ENCODE measurements around the gene MTG2. TPM values are rescaled to one million over a fixed set of nuclear protein-coding genes. Genes with fewer than 3 reads are reported as not detected.

MTG2 gene
- total and polyA plus RNA-seq, 11 donors = 20.7 to 40.7 (median 27.9) TPM

- Histone ChIP-seq H3K27me3 (no peaks in the 10 kb centered on the region), H3K36me3 (peaks cover 0 to 61% (median 50%) of the 10 kb centered on the region in 9 donors), H3K9me3 (no peaks in the 10 kb centered on the region), H3K4me3 (no peak overlapping the region), H3K4me1 (peaks cover 0 to 7% (median 0%) of the 10 kb centered on the region in 12 donors), H3K27ac (no peak overlapping the region)
- ATAC-seq (no peak), DNase-seq (peak in 1 of 5 donors; percentile 24)
- no peak for TF ChIP-seq CTCF (IDR thresholded peaks at IDR 0.05)
- no peak for TF ChIP-seq POLR2A (IDR thresholded peaks at IDR 0.05)
- intact Hi-C loops (cut with DNase I) = no loop called here
- WGBS, 4 donors = 95 to 96% (median 96%) methylated on average over 28 of the region's 28 CpGs
These were observed 8.6 kb upstream of the MTG2 start for GRCh38 chr20:62174021-62174804.

GRCh38 chr20:62174870-62175624, 7.8 kb upstream of the MTG2 start:
- Histone ChIP-seq H3K9me3 (no peaks in the 10 kb centered on the region), H3K36me3 (peaks cover 0 to 63% (median 46%) of the 10 kb centered on the region in 9 donors), H3K4me1 (peaks cover 0 to 7% (median 0%) of the 10 kb centered on the region in 12 donors), H3K4me3 (no peak overlapping the region), H3K27ac (no peak overlapping the region), H3K27me3 (no peaks in the 10 kb centered on the region)
- intact Hi-C loops (cut with DNase I) = no loop called here
- DNase-seq (peak in 1 of 5 donors; percentile 39), ATAC-seq (no peak)
- TF ChIP-seq CTCF (IDR thresholded peaks at IDR 0.05) = no peak
- no peak for TF ChIP-seq POLR2A (IDR thresholded peaks at IDR 0.05)
- WGBS, 4 donors = 92 to 96% (median 96%) methylated on average over 26 of the region's 26 CpGs

- DNase-seq = peak in 1 of 5 donors; percentile 33
- Histone ChIP-seq H3K36me3 (peaks cover 0 to 67% (median 45%) of the 10 kb centered on the region in 9 donors), H3K27me3 (no peaks in the 10 kb centered on the region), H3K4me1 (peaks cover 0 to 7% (median 0%) of the 10 kb centered on the region in 12 donors), H3K4me3 (no peak overlapping the region), H3K27ac (no peak overlapping the region), H3K9me3 (no peaks in the 10 kb centered on the region)
- no peak for ATAC-seq
- 95 to 97% (median 96%) methylated on average over 10 of the region's 10 CpGs for WGBS, 4 donors
- intact Hi-C loops (cut with DNase I) = no loop called here
- TF ChIP-seq POLR2A (IDR thresholded peaks at IDR 0.05) (no peak), CTCF (IDR thresholded peaks at IDR 0.05) (no peak)
These were observed 7.1 kb upstream of the MTG2 start for GRCh38 chr20:62175711-62176110.

- Histone ChIP-seq H3K4me3 (no peak overlapping the region), H3K36me3 (peaks cover 0 to 70% (median 45%) of the 10 kb centered on the region in 9 donors), H3K27me3 (no peaks in the 10 kb centered on the region), H3K9me3 (no peaks in the 10 kb centered on the region), H3K27ac (no peak overlapping the region), H3K4me1 (peaks cover 0 to 5% (median under 1%) of the 10 kb centered on the region in 12 donors)
- 94 to 96% (median 94%) methylated on average over 15 of the region's 15 CpGs for WGBS, 4 donors
- ATAC-seq = no peak
- peak in 1 of 5 donors; percentile 37 for DNase-seq
- TF ChIP-seq POLR2A (IDR thresholded peaks at IDR 0.05) (no peak), CTCF (IDR thresholded peaks at IDR 0.05) (no peak)
- intact Hi-C loops (cut with DNase I) = no loop called here
These were observed 6.0 kb upstream of the MTG2 start for GRCh38 chr20:62176866-62177265.
